Peyer's patch (tissue), 4 donors: ENCODE results near the gene GNPTG.

Experiments used
- POLR2A ChIP-seq, 2 donors: fragments of 450-650 bp; IDR thresholded peaks; one replicate each; pipeline ENCODE4 v1.5.1; 2017; ENCODE audit warnings: antibody characterized with exemption in 2 of 2, mild to moderate bottlenecking in 2 of 2, moderate library complexity in 2 of 2
- TF ChIP-seq, protein P1 (sequence below), 6 experiments: fragments of 450-650 bp in 4 of 6; fragments of 200-600 bp in 2 of 6; sonication (generic) in 1 of 6; IDR thresholded peaks; one replicate each; pipeline ENCODE4 v1.5.1; 2017 to 2019; ENCODE audit warnings: antibody characterized with exemption in 6 of 6, mild to moderate bottlenecking in 3 of 6, moderate library complexity in 1 of 6

GRCh38 chr16:1326391-1326790 lies 25.3 kb upstream of the GNPTG start:
- TF ChIP-seq, protein P1, sequence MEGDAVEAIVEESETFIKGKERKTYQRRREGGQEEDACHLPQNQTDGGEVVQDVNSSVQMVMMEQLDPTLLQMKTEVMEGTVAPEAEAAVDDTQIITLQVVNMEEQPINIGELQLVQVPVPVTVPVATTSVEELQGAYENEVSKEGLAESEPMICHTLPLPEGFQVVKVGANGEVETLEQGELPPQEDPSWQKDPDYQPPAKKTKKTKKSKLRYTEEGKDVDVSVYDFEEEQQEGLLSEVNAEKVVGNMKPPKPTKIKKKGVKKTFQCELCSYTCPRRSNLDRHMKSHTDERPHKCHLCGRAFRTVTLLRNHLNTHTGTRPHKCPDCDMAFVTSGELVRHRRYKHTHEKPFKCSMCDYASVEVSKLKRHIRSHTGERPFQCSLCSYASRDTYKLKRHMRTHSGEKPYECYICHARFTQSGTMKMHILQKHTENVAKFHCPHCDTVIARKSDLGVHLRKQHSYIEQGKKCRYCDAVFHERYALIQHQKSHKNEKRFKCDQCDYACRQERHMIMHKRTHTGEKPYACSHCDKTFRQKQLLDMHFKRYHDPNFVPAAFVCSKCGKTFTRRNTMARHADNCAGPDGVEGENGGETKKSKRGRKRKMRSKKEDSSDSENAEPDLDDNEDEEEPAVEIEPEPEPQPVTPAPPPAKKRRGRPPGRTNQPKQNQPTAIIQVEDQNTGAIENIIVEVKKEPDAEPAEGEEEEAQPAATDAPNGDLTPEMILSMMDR (IDR thresholded peaks at IDR 0.05), result no peak
- TF ChIP-seq POLR2A (IDR thresholded peaks at IDR 0.05), result no peak
